NCI-H2107 (cell line): ENCODE results near the gene IFNA13.
"Not testable (repeated sequence)": the region's sequence is repeated elsewhere in the genome, so short reads cannot be mapped to it uniquely, and the experiment has no call there.

Source experiments
- DNase-seq: peaks from one replicate; lab custom pipeline; 2025; lab: John Stamatoyannopoulos, UW

The IFNA13 gene

DNA sequence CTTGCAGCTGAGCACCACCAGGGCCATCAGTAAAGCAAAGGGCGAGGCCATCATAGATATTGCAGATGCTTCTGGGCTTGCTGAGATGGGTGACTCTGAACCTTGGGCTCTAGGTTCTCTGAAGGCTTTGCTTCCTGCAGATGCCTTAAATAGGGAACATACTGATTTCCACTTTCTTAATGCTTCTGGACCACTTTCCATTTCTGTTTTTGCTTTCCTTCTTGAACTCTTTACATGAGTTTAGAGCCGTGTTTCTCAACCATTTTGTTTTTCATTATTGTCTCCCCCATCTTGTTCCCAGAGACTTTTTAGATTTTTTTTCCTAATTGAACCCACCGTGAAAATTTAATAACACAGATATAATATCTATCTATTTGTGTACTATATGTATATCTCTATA is at the start of gene IFNA13:
IFNA13 (minus strand) TSS at position 101 of the 400 bp plus-strand sequence; CDS start at position 54, 47 bp downstream.
- no peak for DNase-seq

DNA sequence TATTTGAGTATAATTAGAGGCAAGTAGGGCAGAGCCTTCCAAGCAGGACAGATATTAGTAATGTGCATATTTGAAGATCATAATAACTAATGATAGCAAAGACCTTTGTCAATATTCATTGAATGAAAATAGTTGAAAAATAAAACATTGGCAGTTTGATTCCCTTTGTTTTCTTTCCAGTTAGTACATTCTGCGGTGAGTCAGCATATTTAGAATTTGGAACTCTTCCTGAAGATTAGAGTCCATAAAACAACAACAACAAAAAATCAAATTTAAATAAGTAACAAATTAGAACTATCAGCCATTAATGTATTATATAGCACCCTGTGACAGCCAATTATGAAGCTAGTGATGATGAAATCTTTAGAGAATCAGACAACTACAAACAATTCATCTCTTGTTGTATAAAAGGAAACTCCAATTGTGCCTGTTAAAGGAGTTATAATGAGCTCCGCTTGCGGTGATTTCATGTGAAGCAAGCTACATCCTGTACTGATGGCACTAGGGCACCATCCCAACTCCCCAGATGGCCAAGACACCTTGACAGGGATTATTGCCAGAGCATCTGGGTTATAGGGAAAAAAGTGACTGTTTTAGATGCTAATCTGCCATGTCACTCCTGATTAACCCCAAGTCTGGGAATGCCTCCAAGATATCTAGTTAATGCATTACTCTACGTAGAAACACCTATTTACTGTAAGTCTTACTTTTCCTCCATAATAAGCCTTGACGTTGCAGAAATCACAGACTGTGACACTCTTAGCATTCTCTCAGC is 47.8 kb upstream of the IFNA13 start:
- no peak for DNase-seq

GRCh38 chr9:21414220-21414940 is 46.5 kb upstream of the IFNA13 start:
- DNase-seq, result no peak

GRCh38 chr9:21413624-21414023 is 45.8 kb upstream of the IFNA13 start:
- DNase-seq, result no peak

DNA sequence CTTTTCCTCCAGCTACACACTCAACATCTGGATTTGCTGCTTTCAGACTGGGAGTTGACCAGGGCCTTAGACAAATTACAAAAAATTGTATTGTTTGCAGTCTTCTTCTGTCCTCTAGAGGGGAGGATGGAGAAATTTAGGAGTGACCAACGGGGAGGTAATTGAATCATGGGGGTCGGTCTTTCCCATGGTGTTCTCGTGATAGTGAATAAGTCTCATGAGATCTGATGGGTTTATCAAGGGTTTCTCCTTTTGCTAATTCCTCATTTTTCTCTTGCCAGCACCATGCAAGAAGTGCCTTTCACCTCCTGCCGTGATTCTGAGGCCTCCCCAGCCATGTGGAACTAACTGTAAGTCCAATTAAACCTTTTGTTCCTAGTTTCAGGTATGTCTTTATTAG is 45.3 kb upstream of the IFNA13 start:
- no peak for DNase-seq

DNA sequence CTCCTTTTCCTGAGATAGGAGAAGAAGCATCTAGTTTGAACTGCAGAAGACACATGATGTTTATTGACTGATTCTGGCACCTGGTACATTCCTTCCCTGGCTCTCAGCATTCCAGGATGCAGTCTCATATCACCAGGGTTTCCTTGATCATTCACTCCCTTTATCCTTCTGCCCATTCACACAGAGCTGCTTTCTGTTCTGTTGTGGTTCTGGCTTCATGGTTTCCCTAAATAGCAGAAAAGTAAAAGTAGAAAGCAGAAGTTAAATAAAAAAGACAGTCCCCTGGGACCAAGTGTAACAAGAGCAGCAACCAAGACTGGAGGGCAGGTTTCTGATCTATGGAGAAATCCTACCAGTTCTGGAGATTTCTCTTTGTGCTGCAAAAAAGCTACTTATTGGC is 44.2 kb upstream of the IFNA13 start:
- DNase-seq, result no peak

DNA sequence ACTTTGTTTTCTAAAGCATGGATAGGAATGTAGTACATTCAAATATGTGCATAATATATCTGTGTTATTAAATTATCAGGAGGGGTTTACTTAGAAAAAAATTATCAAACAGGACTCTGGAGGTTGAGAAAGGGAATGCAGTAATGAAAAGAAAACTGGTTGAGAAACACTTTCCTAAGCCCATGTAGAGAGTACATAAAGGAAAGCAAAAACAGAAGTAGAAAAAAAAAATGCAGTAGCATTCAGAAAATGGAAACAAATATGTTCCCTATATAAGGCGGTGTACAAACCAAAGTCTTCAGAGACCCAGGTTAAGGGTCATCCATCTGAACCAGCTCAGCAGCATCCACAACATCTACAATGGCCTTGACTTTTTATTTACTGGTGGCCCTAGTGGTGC is 41.0 kb upstream of the IFNA13 start, which contains the start of gene IFNA8:
IFNA8 (plus strand) TSS at position 301 of the 400 bp plus-strand sequence; CDS start at position 361, 60 bp downstream.
- DNase-seq, result no peak

DNA sequence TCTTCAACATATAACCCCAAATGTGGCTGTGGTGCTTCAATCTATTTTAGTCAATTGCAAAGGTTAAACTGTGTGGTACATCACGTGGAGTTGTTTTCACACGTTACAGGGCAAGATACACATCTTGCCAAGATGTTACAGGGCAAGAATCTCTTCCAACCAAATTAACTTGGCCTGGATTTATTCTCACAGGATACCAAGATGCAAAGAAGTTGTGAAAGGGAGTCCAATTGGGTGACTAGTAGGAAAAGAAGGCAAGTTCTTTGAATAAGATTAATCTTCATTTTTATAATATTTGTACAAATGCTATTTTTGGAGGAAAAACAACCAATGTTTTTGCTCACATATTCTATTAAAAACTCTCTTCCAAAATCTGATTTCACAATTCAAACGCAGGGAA is 36.3 kb upstream of the IFNA13 start:
- DNase-seq, result no peak

GRCh38 chr9:21402386-21403251 is 34.8 kb upstream of the IFNA13 start:
- no peak for DNase-seq

DNA sequence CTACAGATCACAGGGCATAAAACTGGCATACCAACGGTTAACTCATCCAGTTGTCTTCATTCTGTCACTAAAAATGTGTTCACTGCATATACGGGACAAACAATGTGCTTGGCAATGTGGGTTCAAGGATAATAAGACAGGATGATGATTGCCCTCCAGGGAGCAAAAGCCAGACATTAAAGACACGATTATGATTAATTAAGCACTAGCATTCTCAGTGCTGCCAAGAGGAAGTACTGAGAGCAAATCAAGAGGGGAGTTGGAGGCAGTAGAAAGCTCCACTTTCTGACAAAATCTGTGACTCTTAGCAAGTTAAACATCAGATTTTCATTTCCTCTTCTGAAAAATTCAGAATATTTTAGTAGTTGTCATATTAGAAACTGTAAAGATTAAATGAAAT is 32.1 kb upstream of the IFNA13 start:
- DNase-seq, result no peak

DNA sequence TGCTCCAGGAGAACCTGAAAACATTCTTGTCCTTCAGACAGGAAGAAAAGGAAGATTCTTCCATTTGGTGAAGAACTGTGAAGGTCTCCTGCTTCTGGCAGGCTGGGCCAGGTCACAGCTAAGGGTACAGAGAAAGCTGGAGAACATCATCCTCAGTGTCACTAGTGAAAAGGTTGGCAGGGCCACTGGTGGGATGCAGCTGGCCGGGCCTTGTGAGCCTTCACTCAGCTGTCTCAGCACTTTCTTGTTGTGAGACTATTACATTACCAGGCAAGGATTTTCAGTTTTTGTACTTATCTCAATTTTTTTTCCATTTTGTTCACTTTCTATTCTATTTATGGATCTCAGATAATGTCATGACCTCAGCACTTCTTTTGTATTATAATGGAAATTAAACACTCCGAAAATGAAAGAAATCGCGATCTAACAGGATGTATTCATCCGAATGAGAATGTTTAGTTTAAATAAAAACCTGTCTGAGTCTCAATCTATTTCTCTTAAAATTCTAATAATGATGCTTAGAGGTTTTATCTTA is 31.2 kb upstream of the IFNA13 start:
- DNase-seq, result no peak

DNA sequence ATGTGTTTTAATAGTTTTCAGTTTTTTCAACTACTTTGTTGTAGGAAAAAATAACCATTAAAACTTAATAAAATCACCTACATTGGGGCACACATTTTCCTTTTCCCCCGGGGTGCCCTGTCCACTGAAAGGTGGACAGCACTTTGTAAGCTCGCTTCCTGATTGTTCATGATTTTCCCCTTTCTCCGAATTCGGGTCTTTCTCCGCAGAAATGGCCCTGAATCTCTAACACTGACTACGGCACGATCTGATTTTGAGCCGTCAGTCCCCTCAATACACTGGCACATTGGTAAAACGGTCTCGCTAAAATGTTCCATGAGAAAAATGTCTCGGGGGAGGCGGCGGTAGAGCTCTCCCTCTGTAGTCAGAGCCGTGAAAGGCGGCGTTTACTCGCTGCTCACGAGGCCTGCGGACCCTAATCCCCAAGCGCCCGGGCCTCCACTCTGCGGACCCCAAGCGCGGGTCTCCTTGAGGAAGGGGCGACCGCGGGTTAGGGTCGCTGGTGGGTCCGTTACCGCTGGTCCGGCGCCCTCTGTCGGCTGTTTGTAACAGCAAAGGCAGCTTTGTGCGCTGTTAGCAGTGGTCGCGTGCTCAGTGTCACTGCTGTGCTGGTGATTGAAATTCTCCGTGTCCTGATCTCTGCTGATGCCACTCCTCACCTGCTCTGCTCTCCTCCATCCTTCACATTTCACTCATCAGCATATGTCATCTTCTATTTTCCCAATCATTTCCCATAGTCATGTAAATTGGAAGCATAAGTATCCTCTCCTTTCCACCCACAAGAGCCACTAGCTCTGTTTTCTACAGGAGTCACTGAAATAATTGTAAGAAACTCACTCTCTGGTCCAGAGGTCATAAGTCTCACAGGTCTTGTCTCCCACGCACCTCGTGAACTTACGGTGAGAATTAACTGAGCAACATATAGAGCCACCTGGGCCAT is 28.2 kb upstream of the IFNA13 start:
- DNase-seq, result no peak

- no peak for DNase-seq
Observed at GRCh38 chr9:21392270-21392669, 24.4 kb upstream of the IFNA13 start.

DNA sequence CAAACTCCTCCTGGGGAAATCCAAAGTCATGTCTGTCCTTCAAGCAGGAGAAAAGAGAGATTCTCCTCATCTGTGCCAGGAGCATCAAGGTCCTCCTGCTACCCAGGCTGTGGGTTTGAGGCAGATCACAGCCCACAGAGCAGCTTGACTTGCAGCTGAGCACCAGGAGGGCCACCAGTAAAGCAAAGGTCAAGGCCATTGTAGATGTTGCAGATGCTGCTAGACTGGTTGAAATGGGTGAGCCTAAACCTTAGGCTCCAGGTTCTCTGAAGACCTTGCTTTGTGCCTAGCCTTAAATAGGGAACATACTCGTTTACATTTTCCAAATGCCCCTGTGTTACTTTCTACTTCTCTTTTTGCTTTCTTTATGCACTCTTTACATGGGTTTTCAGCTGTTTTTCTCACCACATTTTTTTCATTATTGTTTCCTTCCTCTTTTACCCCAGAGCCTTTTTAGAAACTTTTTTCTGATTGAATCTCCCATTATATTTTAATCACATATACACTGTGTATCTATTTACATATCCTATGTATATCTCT is 17.3 kb upstream of the IFNA13 start, which contains the start of gene IFNA2:
IFNA2 (minus strand) TSS at position 268 of the 540 bp plus-strand sequence; CDS start at position 199, 69 bp downstream.
- DNase-seq, result no peak

GRCh38 chr9:21383627-21384026 is 15.8 kb upstream of the IFNA13 start:
- DNase-seq, result no peak

DNA sequence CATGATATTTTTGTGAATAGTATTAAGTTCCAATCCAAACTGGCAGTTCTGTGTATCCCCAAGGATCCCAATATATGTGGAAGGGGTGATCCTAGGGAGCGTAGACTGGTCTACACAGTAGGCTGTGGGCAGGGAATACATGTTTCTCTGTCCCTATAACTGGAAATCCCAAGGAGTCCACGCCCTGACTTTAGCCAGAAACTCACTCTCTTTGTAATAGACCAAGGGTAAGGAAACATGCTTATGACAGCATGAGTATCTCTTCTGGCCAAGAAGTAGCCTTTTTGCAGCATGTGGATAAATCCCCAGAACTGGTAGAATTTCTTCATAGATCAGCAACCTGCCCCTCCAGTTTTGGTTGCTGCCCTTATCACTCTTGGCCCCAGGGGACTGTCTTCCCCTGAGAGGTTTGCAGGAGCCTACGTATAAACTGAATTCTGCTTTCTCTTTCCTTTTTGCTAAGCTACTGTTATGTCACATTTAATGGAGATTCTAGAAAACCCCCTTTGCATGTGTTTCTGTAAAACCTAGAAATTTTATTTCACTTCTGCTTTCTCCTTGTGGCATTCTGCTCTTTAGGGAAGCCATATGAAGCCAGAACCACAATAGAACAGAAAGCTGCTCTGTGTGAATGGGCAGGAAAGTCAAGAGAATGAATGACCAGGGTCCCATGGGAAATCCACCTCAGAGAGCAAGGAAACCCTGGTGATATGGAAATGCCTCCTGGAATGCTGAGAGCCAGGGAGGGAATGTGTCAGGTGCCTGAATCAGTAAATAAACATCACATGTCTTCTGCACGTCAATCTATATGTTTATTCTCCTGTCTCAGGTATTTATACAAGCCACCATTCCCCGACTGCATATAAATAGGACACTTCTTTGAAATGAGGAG is 13.8 kb upstream of the IFNA13 start:
- no peak for DNase-seq

DNA sequence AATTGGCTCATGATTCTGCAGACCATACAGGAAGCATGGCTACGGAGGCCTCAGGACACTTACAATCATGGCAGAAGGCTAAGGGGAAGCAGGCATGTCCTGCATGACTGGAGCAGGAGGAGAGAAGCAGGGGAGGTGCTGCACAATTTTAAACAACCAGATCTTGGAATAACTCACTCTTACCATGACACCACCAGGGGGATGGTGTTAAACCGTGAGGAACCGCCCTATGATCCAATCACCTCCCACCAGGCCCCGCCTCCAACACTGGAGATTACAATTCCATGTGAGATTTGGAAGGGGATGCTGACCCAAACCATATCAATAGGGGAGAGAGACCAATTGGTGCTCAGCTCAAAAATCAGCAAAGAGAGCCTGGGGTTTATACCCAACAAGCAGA is 3.6 kb upstream of the IFNA13 start:
- not testable (repeated sequence) for DNase-seq

DNA sequence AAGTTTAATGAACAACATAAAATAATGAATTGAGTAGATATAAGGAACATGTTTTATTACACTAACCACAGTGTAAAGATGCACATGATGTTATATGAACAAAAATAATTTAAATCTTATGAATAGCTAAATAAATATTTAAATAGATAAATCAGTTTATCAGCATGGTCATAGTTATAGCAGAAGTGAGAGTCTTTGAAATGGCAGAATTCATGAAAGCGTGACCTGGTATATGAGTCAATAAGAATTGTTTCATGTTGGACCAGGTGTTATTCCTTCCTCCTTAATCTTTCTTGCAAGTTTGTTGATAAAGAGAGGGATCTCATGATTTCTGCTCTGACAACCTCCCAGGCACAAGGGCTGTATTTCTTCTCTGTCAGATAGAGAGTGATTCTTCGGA is 688 bp downstream of the IFNA13 start:
- not testable (repeated sequence) for DNase-seq

- no peak for DNase-seq
Observed at GRCh38 chr9:21362287-21362686, 5.6 kb downstream of the IFNA13 start.
